Left lung (tissue), 10 donors: ENCODE data around the gene LIMCH1. TPM values are rescaled to one million over a fixed set of nuclear protein-coding genes. Genes with fewer than 3 reads are reported as not detected.

Experiments used
- ATAC-seq: fragments of 200-7000 bp; cut with Tn5 transposase; one replicate; pipeline ENCODE4 v1.9.1; 2020; ENCODE audit warnings: moderate library complexity
- DNase-seq, 4 donors: peaks; one replicate each; pipeline ENCODE4 v3.0.0-alpha.2; 2013 to 2020
- H3K27ac ChIP-seq, 2 donors: fragments of 200-600 bp; sonication (generic) in 1 of 2; one replicate each; pipeline versions ENCODE4 v1.5.0 to v1.8.0; 2020 to 2021
- H3K27me3 ChIP-seq, 2 donors: fragments of 200-600 bp; sonication (generic) in 1 of 2; one replicate each; pipeline versions ENCODE4 v1.5.0 to v1.8.0; 2020 to 2021
- H3K36me3 ChIP-seq, 2 donors: fragments of 200-600 bp; sonication (generic) in 1 of 2; one replicate each; pipeline versions ENCODE4 v1.5.0 to v1.8.0; 2020 to 2021
- H3K4me1 ChIP-seq, 2 donors: fragments of 200-600 bp; one replicate each; pipeline ENCODE4 v1.8.0; 2021
- H3K4me3 ChIP-seq, 2 donors: fragments of 200-600 bp; sonication (generic) in 1 of 2; one replicate each; pipeline versions ENCODE4 v1.5.0 to v1.8.0; 2020 to 2021; ENCODE audit warnings: mild to moderate bottlenecking in 1 of 2
- H3K9me3 ChIP-seq, 2 donors: fragments of 200-600 bp; sonication (generic) in 1 of 2; one replicate each; pipeline versions ENCODE4 v1.5.0 to v1.8.0; 2020 to 2021
- intact Hi-C, 2 donors: fragments of 100-400 bp; cut with DNase I; formaldehyde crosslinking; loops; one replicate each; pipeline versions ENCODE4 v1.11.2 to v1.14.2; 2022
- polyA plus RNA-seq, 6 donors: library from polyadenylated mRNA; unstranded; fragments of 120-200 nt; gene quantifications; one replicate each; pipeline ENCODE4 v1.2.1, GENCODE V29; 2013; ENCODE audit not compliant: insufficient read length in 6 of 6
- total RNA-seq, 2 donors: library from RNA; stranded (reverse); fragmentation: NEBNext Ultra II Directional; extraction: Animal tissue kit (Norgen Biotek cat#: 25700); gene quantifications; one replicate each; pipeline ENCODE4 v1.2.1, GENCODE V29; 2021
- TF ChIP-seq, protein P1 (sequence below), 2 donors: fragments of 200-600 bp; sonication (generic) in 1 of 2; IDR thresholded peaks; one replicate each; pipeline versions ENCODE4 v1.5.0 to v1.8.0; 2021; ENCODE audit warnings: antibody characterized with exemption in 2 of 2
- donor health status: DM: no; HTN: yes; CAD: no.
- donor health status: DM: no; HTN: no; CAD: no.

LIMCH1 gene
- total and polyA plus RNA-seq, 8 donors: 90.6 to 183 (median 113) TPM

DNA sequence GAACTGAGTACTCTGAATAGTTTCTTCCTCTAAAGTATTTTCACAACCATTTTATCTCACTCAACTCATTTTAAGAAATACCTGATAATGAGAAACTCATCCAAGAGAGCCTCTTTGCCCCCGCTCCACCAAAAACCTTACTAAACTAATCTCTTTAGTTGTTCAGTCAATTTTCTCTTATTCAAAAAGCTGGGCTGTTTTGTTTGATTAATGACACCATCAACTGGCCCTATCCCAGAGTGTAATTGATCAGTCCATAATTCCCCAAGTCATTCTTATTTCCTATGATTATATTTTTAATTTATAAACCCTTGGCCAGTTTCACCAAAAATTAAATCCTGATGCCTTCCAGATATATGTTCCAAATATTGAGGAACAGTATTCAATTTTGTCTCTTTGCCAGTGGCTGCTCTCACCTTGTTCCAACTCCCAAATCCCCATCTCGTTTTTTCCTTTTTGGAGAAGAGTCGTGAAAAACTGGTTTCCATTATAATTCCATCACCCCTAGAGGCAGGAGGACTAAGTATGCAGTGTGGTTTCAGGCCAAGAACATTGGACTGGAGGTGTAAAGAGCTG, 10.4 kb downstream of the LIMCH1 start:
- TF ChIP-seq, protein P1, sequence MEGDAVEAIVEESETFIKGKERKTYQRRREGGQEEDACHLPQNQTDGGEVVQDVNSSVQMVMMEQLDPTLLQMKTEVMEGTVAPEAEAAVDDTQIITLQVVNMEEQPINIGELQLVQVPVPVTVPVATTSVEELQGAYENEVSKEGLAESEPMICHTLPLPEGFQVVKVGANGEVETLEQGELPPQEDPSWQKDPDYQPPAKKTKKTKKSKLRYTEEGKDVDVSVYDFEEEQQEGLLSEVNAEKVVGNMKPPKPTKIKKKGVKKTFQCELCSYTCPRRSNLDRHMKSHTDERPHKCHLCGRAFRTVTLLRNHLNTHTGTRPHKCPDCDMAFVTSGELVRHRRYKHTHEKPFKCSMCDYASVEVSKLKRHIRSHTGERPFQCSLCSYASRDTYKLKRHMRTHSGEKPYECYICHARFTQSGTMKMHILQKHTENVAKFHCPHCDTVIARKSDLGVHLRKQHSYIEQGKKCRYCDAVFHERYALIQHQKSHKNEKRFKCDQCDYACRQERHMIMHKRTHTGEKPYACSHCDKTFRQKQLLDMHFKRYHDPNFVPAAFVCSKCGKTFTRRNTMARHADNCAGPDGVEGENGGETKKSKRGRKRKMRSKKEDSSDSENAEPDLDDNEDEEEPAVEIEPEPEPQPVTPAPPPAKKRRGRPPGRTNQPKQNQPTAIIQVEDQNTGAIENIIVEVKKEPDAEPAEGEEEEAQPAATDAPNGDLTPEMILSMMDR (IDR thresholded peaks at IDR 0.05): no peak
- DNase-seq (no peak), ATAC-seq (no peak)
- no peaks in the 10 kb centered on the region for H3K27me3 ChIP-seq
- peaks cover 6 to 13% of the 10 kb centered on the region in 2 donors for H3K4me1 ChIP-seq
- H3K4me3 ChIP-seq: no peak overlapping the region
- no peaks in the 10 kb centered on the region for H3K9me3 ChIP-seq
- intact Hi-C loops: no loop called here
- H3K27ac ChIP-seq: no peak overlapping the region
- H3K36me3 ChIP-seq: no peaks in the 10 kb centered on the region

DNA sequence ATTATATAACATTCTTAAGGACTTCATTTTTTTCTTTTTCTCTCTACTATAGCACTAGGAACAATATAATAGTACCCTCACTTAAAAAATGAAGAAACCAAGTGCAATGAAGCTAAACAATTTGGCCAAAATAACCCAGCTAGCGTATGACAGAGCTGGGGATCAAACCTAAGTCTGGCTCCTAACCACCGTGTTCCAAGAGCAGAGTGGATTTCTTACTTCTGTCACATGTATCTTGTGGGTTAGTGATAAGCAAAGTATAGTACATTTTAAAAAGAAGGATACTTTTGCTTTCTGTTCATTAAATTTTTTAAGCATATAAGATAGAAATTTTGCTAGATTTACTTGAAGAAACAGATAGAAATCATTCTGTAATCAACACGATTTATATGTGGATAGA, 11.5 kb downstream of the LIMCH1 start:
- ATAC-seq: no peak
- H3K4me3 ChIP-seq: no peak overlapping the region
- TF ChIP-seq, protein P1 (IDR thresholded peaks at IDR 0.05): no peak
- peak overlapping the region in 1 of 2 donors; percentile 13 for H3K27ac ChIP-seq
- intact Hi-C loops: no loop called here
- no peaks in the 10 kb centered on the region for H3K9me3 ChIP-seq
- no peaks in the 10 kb centered on the region for H3K27me3 ChIP-seq
- peaks cover 6 to 13% of the 10 kb centered on the region in 2 donors for H3K4me1 ChIP-seq
- H3K36me3 ChIP-seq: no peaks in the 10 kb centered on the region
- DNase-seq: no peak

DNA sequence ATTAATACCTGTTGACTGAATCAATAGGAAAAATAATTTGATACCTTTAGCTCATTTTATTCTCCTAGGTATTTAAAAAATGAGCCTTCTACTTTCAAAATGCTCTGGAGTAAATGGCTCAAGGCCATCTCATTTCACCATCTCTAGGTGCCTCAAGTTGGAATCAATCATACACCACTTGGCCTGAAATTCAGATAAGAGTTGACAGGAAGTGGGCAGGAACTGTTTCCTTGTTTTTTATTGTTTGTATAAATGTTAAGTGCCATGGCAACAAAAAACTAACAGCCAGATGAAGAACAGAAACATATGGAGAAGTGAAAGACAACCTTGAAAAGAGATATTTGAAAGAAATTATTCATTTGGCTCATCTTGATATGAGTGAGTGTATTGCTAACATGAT, 12.4 kb downstream of the LIMCH1 start:
- Histone ChIP-seq H3K4me1 (peaks cover 6 to 13% of the 10 kb centered on the region in 2 donors), H3K9me3 (no peaks in the 10 kb centered on the region), H3K4me3 (no peak overlapping the region), H3K36me3 (no peaks in the 10 kb centered on the region), H3K27me3 (no peaks in the 10 kb centered on the region), H3K27ac (no peak overlapping the region)
- ATAC-seq (peak; percentile 64), DNase-seq (peak in 2 of 4 donors; percentile 80 to 86)
- TF ChIP-seq, protein P1 (IDR thresholded peaks at IDR 0.05): no peak
- intact Hi-C loops: no loop called here

DNA sequence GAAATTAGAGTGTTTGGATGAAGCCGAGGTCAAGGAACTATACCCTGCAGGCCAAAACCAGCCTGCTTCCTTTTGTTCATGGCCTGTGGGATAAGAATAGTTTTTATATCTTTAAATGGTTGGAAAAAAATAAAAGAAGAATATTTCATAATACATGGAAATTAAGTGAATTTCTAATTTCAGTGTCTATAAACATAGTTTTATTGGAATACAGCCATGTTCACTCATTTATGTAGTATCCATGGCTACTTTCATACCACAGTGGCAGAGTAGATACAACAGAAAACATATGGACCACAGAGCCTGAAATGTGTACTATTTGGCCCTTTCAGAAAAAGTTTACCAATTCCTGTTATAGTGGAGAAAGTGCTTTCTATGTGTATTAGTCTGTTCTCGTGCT, 13.6 kb downstream of the LIMCH1 start:
- ATAC-seq (peak; percentile 18), DNase-seq (peak in 2 of 4 donors; percentile 75 to 84)
- Histone ChIP-seq H3K36me3 (no peaks in the 10 kb centered on the region), H3K27me3 (no peaks in the 10 kb centered on the region), H3K4me1 (peaks cover 6 to 13% of the 10 kb centered on the region in 2 donors), H3K4me3 (no peak overlapping the region), H3K27ac (peak overlapping the region in 1 of 2 donors; percentile 23), H3K9me3 (no peaks in the 10 kb centered on the region)
- TF ChIP-seq, protein P1 (IDR thresholded peaks at IDR 0.05): no peak
- intact Hi-C loops: no loop called here

DNA sequence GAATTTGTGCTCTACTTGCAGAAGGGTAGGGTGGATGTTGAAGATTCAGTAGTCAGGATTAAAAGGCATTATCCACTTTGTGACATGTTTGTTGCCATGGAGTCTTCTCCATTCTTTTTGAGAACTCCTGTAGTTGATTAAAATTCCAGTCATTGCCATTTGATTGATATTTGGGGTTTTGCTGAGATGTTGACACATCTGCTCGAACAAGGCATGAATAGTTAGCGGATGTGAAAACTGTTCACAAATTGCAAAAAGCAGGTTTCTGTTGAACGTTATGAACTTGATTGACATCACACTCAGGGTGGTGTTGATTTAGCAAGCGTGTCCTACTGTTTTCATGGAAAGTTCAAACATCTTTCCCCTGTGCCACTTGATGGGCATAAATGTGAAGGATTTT, 16.9 kb downstream of the LIMCH1 start:
- Histone ChIP-seq H3K27ac (no peak overlapping the region), H3K4me3 (no peak overlapping the region), H3K9me3 (no peaks in the 10 kb centered on the region), H3K4me1 (peaks cover 5 to 6% of the 10 kb centered on the region in 2 donors), H3K27me3 (no peaks in the 10 kb centered on the region), H3K36me3 (no peaks in the 10 kb centered on the region)
- TF ChIP-seq, protein P1 (IDR thresholded peaks at IDR 0.05): no peak
- DNase-seq (no peak), ATAC-seq (no peak)
- intact Hi-C loops: no loop called here
